BE2C (cell line): ENCODE results near the gene IDUA.
A peak's percentile ranks its signal among the peaks of the same experiment; 100 is the strongest.
"Not testable (repeated sequence)": the region's sequence is repeated elsewhere in the genome, so short reads cannot be mapped to it uniquely, and the experiment has no call there.

ENCODE experiments used
- DNase-seq: peaks from one replicate; pipeline ENCODE4 v3.0.0-alpha.2; 2020
- H3K27me3 ChIP-seq: fragments of 250-450 bp; sonication (Bioruptor Pico); 2 replicates; pipeline ENCODE4 v1.5.1; 2020; ENCODE audit warnings: mild to moderate bottlenecking
- H3K36me3 ChIP-seq: fragments of 250-450 bp; sonication (Bioruptor Pico); 2 replicates; pipeline ENCODE4 v1.5.1; 2020; ENCODE audit warnings: mild to moderate bottlenecking
- H3K4me1 ChIP-seq: fragments of 250-450 bp; sonication (Bioruptor Pico); 2 replicates; pipeline ENCODE4 v1.5.1; 2020
- H3K4me3 ChIP-seq: 2 replicates; pipeline ENCODE4 v1.5.1; 2011; ENCODE audit warnings: low read depth, low read length
- H3K9me3 ChIP-seq: fragments of 250-450 bp; sonication (Bioruptor Pico); 2 replicates; pipeline ENCODE4 v1.5.1; 2020
- CTCF ChIP-seq: IDR thresholded peaks from 2 replicates; pipeline ENCODE4 v1.5.1; 2012; ENCODE audit warnings: mild to moderate bottlenecking, low read depth, low read length

Gene IDUA

GRCh38 chr4:1049591-1049905 is 62.7 kb downstream of the IDUA start:
- Histone ChIP-seq H3K27me3 (peaks cover 59% of the 10 kb centered on the region), H3K4me1 (no peaks in the 10 kb centered on the region), H3K9me3 (no peaks in the 10 kb centered on the region), H3K36me3 (no peaks in the 10 kb centered on the region), H3K4me3 (no peak overlapping the region)
- DNase-seq = no peak
- TF ChIP-seq CTCF = no peak

- Histone ChIP-seq H3K36me3 (no peaks in the 10 kb centered on the region), H3K4me3 (no peak overlapping the region), H3K27me3 (peaks cover 59% of the 10 kb centered on the region), H3K4me1 (no peaks in the 10 kb centered on the region), H3K9me3 (no peaks in the 10 kb centered on the region)
- DNase-seq = no peak
- peak; percentile 24 for TF ChIP-seq CTCF
Measured at GRCh38 chr4:1050486-1051213, 63.8 kb downstream of the IDUA start.

- H3K27me3 ChIP-seq = peaks cover 67% of the 10 kb centered on the region
- no peak overlapping the region for H3K4me3 ChIP-seq
- no peaks in the 10 kb centered on the region for H3K9me3 ChIP-seq
- TF ChIP-seq CTCF = no peak
- no peaks in the 10 kb centered on the region for H3K4me1 ChIP-seq
- no peak for DNase-seq
- H3K36me3 ChIP-seq = no peaks in the 10 kb centered on the region
Measured at GRCh38 chr4:1051472-1051871, 64.6 kb downstream of the IDUA start.

- H3K36me3 ChIP-seq = no peaks in the 10 kb centered on the region
- no peaks in the 10 kb centered on the region for H3K4me1 ChIP-seq
- no peak for DNase-seq
- TF ChIP-seq CTCF = no peak
- no peaks in the 10 kb centered on the region for H3K9me3 ChIP-seq
- peaks cover 75% of the 10 kb centered on the region for H3K27me3 ChIP-seq
- no peak overlapping the region for H3K4me3 ChIP-seq
Measured at GRCh38 chr4:1052231-1052671, 65.4 kb downstream of the IDUA start.

GRCh38 chr4:1053080-1053661 is 66.3 kb downstream of the IDUA start:
- TF ChIP-seq CTCF = no peak
- H3K4me1 ChIP-seq = no peaks in the 10 kb centered on the region
- H3K36me3 ChIP-seq = no peaks in the 10 kb centered on the region
- no peaks in the 10 kb centered on the region for H3K9me3 ChIP-seq
- no peak overlapping the region for H3K4me3 ChIP-seq
- peaks cover 82% of the 10 kb centered on the region for H3K27me3 ChIP-seq
- DNase-seq = no peak

GRCh38 chr4:1053891-1054290 is 67.0 kb downstream of the IDUA start:
- not testable (repeated sequence) for DNase-seq

More at GRCh38 chr4:1053891-1054290, 67.0 kb downstream of the IDUA start:
- not testable (repeated sequence) for H3K36me3 ChIP-seq, H3K9me3 ChIP-seq, H3K4me1 ChIP-seq, H3K4me3 ChIP-seq
- peaks cover 82% of the 10 kb centered on the region for H3K27me3 ChIP-seq
